H1 (cell line): ENCODE results near the gene LILRB1. TPM values are rescaled to one million over a fixed set of nuclear protein-coding genes. Genes with fewer than 3 reads are reported as not detected.

ENCODE experiments used
- EGR1 ChIP-seq: IDR thresholded peaks from 2 replicates; pipeline ENCODE4 v1.6.1; 2011; ENCODE audit warnings: low read depth, low read length, borderline replicate concordance
- SIRT6 ChIP-seq: IDR thresholded peaks from one replicate; pipeline ENCODE4 v1.7.1; 2012; ENCODE audit warnings: low read length, inconsistent platforms
- SP4 ChIP-seq: IDR thresholded peaks from 2 replicates; pipeline ENCODE4 v1.6.1; 2012; ENCODE audit warnings: low read length, inconsistent platforms
- TCF12 ChIP-seq: IDR thresholded peaks from 2 replicates; pipeline ENCODE4 v1.6.1; 2011; ENCODE audit warnings: low read depth, mild to moderate bottlenecking, low read length
- polyA plus RNA-seq, 7 experiments: library from polyadenylated mRNA; depleted of rRNA in 3 of 7; stranded (reverse) in 5 of 7; unstranded in 2 of 7; fragments of >200 nt in 5 of 7; fragments of 200-250 nt in 2 of 7; gene quantifications; 1 replicate in 5 of 7; 2 replicates in 1 of 7; 4 replicates in 1 of 7; pipeline versions ENCODE4 v1.2.1 to v1.2.3, GENCODE V29; 2011 to 2013; ENCODE audit warnings: missing spikeins in 2 of 7, mixed read lengths in 2 of 7
- total RNA-seq: library from RNA; stranded (reverse); fragmentation: NEBNext Ultra II Directional; extraction: Animal tissue kit (Norgen Biotek cat#: 25700); gene quantifications from 2 replicates; pipeline ENCODE4 v1.2.1, GENCODE V29; 2021
- TF ChIP-seq, protein P1 (sequence below): fragments of 300-600 bp; sonication (generic); IDR thresholded peaks from 2 replicates; pipeline ENCODE4 v1.7.1; 2012; ENCODE audit warnings: low read length, moderate library complexity, mild to moderate bottlenecking, inconsistent platforms; ENCODE audit not compliant: insufficient replicate concordance
- TF ChIP-seq, protein P2 (sequence below): IDR thresholded peaks from 2 replicates; pipeline ENCODE4 v1.6.1; 2012; ENCODE audit warnings: inconsistent platforms

LILRB1 gene
- total and polyA plus RNA-seq, 2 of the 8 experiments (the other 6 are each of a cell fraction or from before 2014, with no cell fraction given): not detected

- TF ChIP-seq, protein P1, sequence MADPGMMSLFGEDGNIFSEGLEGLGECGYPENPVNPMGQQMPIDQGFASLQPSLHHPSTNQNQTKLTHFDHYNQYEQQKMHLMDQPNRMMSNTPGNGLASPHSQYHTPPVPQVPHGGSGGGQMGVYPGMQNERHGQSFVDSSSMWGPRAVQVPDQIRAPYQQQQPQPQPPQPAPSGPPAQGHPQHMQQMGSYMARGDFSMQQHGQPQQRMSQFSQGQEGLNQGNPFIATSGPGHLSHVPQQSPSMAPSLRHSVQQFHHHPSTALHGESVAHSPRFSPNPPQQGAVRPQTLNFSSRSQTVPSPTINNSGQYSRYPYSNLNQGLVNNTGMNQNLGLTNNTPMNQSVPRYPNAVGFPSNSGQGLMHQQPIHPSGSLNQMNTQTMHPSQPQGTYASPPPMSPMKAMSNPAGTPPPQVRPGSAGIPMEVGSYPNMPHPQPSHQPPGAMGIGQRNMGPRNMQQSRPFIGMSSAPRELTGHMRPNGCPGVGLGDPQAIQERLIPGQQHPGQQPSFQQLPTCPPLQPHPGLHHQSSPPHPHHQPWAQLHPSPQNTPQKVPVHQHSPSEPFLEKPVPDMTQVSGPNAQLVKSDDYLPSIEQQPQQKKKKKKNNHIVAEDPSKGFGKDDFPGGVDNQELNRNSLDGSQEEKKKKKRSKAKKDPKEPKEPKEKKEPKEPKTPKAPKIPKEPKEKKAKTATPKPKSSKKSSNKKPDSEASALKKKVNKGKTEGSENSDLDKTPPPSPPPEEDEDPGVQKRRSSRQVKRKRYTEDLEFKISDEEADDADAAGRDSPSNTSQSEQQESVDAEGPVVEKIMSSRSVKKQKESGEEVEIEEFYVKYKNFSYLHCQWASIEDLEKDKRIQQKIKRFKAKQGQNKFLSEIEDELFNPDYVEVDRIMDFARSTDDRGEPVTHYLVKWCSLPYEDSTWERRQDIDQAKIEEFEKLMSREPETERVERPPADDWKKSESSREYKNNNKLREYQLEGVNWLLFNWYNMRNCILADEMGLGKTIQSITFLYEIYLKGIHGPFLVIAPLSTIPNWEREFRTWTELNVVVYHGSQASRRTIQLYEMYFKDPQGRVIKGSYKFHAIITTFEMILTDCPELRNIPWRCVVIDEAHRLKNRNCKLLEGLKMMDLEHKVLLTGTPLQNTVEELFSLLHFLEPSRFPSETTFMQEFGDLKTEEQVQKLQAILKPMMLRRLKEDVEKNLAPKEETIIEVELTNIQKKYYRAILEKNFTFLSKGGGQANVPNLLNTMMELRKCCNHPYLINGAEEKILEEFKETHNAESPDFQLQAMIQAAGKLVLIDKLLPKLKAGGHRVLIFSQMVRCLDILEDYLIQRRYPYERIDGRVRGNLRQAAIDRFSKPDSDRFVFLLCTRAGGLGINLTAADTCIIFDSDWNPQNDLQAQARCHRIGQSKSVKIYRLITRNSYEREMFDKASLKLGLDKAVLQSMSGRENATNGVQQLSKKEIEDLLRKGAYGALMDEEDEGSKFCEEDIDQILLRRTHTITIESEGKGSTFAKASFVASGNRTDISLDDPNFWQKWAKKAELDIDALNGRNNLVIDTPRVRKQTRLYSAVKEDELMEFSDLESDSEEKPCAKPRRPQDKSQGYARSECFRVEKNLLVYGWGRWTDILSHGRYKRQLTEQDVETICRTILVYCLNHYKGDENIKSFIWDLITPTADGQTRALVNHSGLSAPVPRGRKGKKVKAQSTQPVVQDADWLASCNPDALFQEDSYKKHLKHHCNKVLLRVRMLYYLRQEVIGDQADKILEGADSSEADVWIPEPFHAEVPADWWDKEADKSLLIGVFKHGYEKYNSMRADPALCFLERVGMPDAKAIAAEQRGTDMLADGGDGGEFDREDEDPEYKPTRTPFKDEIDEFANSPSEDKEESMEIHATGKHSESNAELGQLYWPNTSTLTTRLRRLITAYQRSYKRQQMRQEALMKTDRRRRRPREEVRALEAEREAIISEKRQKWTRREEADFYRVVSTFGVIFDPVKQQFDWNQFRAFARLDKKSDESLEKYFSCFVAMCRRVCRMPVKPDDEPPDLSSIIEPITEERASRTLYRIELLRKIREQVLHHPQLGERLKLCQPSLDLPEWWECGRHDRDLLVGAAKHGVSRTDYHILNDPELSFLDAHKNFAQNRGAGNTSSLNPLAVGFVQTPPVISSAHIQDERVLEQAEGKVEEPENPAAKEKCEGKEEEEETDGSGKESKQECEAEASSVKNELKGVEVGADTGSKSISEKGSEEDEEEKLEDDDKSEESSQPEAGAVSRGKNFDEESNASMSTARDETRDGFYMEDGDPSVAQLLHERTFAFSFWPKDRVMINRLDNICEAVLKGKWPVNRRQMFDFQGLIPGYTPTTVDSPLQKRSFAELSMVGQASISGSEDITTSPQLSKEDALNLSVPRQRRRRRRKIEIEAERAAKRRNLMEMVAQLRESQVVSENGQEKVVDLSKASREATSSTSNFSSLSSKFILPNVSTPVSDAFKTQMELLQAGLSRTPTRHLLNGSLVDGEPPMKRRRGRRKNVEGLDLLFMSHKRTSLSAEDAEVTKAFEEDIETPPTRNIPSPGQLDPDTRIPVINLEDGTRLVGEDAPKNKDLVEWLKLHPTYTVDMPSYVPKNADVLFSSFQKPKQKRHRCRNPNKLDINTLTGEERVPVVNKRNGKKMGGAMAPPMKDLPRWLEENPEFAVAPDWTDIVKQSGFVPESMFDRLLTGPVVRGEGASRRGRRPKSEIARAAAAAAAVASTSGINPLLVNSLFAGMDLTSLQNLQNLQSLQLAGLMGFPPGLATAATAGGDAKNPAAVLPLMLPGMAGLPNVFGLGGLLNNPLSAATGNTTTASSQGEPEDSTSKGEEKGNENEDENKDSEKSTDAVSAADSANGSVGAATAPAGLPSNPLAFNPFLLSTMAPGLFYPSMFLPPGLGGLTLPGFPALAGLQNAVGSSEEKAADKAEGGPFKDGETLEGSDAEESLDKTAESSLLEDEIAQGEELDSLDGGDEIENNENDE: no peak
- TF ChIP-seq EGR1 (no peak), SP4 (no peak), SIRT6 (no peak), TCF12 (no peak)
- TF ChIP-seq, protein P2, sequence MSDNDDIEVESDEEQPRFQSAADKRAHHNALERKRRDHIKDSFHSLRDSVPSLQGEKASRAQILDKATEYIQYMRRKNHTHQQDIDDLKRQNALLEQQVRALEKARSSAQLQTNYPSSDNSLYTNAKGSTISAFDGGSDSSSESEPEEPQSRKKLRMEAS: no peak
These were observed 29.0 kb downstream of the LILRB1 start (continued) for GRCh38 chr19:54659300-54659699.
